Mesendoderm (in vitro differentiated cells): ENCODE data around the gene LRRC18.

Experiments
- DNase-seq: peaks from one replicate; pipeline ENCODE4 v3.0.0; 2013
- H2AK5ac ChIP-seq: 2 replicates; pipeline ENCODE4 v1.6.1; 2013; ENCODE audit warnings: low read length, inconsistent platforms
- H2BK120ac ChIP-seq: 2 replicates; pipeline ENCODE4 v1.6.1; 2013; ENCODE audit warnings: low read depth, mild to moderate bottlenecking, low read length, moderate library complexity, mixed read lengths
- H2BK15ac ChIP-seq: replicated peaks from 2 replicates; pipeline ENCODE4 v1.6.1; 2013; ENCODE audit warnings: low read depth, mild to moderate bottlenecking, moderate library complexity
- H2BK5ac ChIP-seq: 2 replicates; pipeline ENCODE4 v1.6.1; 2013; ENCODE audit warnings: low read length, inconsistent platforms
- H3K18ac ChIP-seq: 2 replicates; pipeline ENCODE4 v1.6.1; 2013; ENCODE audit warnings: mild to moderate bottlenecking, low read length, mixed read lengths
- H3K23ac ChIP-seq: one replicate; pipeline ENCODE4 v1.6.1; 2013; ENCODE audit warnings: low read length
- H3K27ac ChIP-seq: 2 replicates; pipeline ENCODE4 v1.5.1; 2013; ENCODE audit warnings: low read depth, mild to moderate bottlenecking, inconsistent platforms, low read length, moderate library complexity
- H3K27me3 ChIP-seq: 2 replicates; pipeline ENCODE4 v1.6.1; 2013; ENCODE audit warnings: low read length, control low read depth, mild to moderate bottlenecking, inconsistent platforms; ENCODE audit not compliant: insufficient read depth, poor library complexity
- H3K36me3 ChIP-seq: 2 replicates; pipeline ENCODE4 v1.6.1; 2013; ENCODE audit warnings: low read length, inconsistent platforms; ENCODE audit not compliant: control insufficient read depth, insufficient read depth
- H3K4ac ChIP-seq: one replicate; pipeline ENCODE4 v1.6.1; 2013; ENCODE audit warnings: low read depth, mild to moderate bottlenecking, low read length, moderate library complexity
- H3K4me1 ChIP-seq: 2 replicates; pipeline ENCODE4 v1.6.1; 2013; ENCODE audit warnings: low read depth, low read length, inconsistent platforms; ENCODE audit not compliant: control insufficient read depth
- H3K4me2 ChIP-seq: 2 replicates; pipeline ENCODE4 v1.6.1; 2013; ENCODE audit warnings: low read length
- H3K4me3 ChIP-seq: 2 replicates; pipeline ENCODE4 v1.5.1; 2013; ENCODE audit warnings: mild to moderate bottlenecking, low read length
- H3K56ac ChIP-seq: one replicate; pipeline ENCODE4 v1.6.1; 2013; ENCODE audit warnings: low read length
- H3K79me1 ChIP-seq: 2 replicates; pipeline ENCODE4 v1.6.1; 2013; ENCODE audit warnings: low read length, inconsistent platforms
- H3K79me2 ChIP-seq: 2 replicates; pipeline ENCODE4 v1.6.1; 2013; ENCODE audit warnings: mild to moderate bottlenecking, low read length; ENCODE audit not compliant: control insufficient read depth, insufficient read depth
- H3K9ac ChIP-seq: 2 replicates; pipeline ENCODE4 v1.6.1; 2013; ENCODE audit warnings: low read length, inconsistent platforms
- H4K5ac ChIP-seq: one replicate; pipeline ENCODE4 v1.6.1; 2013; ENCODE audit warnings: low read length
- H4K8ac ChIP-seq: one replicate; pipeline ENCODE4 v1.6.1; 2013; ENCODE audit warnings: low read depth, mild to moderate bottlenecking, control low read depth, low read length, moderate library complexity
- WGBS: extraction: QIAGEN DNeasy Blood & Tissue Kit; methylation state at CpG from one replicate; pipeline ENCODE4 v1.1.7; 2013; ENCODE audit warnings: low lambda C conversion rate, missing lambda C conversion rate; ENCODE audit not compliant: insufficient coverage; ENCODE audit errors: extremely low coverage; 5-methylcytosine and 5-hydroxymethylcytosine counted together

LRRC18 gene

DNA sequence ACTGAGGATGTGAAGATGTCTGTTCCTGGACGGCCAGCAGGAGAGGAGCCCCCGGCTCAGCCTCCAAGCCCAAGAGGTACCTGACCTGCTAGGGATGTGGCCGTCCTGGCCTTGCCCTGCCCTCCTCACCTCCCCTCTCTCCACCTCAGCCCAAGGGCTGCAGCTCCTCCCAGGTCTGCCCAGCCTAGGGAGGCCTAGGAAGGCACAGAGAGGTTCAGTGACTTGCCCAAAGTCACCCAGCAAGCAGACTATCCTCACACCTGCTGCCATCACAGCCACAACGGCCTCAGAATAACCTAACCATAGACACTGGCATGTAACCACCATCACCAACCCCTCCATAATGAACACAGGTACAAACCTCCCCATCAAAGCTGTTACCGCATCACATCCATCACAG is 38.7 kb upstream of the LRRC18 start:
- Histone ChIP-seq H4K8ac (no peak overlapping the region), H3K27ac (no peak overlapping the region), H2BK5ac (no peak overlapping the region), H3K4ac (no peak overlapping the region), H3K27me3 (no peaks in the 10 kb centered on the region), H3K18ac (no peak overlapping the region), H3K23ac (no peak overlapping the region), H3K79me2 (no peaks in the 10 kb centered on the region), H3K9ac (no peak overlapping the region), H2BK15ac (no peak overlapping the region), H3K4me2 (no peak overlapping the region), H3K4me3 (no peak overlapping the region), H2AK5ac (no peak overlapping the region), H3K56ac (no peak overlapping the region), H3K79me1 (no peaks in the 10 kb centered on the region), H4K5ac (no peak overlapping the region), H3K4me1 (no peaks in the 10 kb centered on the region), H3K36me3 (no peaks in the 10 kb centered on the region), H2BK120ac (no peak overlapping the region)
- no CpG with 5 or more reads among the region's 5 CpGs for WGBS
- no peak for DNase-seq

DNA sequence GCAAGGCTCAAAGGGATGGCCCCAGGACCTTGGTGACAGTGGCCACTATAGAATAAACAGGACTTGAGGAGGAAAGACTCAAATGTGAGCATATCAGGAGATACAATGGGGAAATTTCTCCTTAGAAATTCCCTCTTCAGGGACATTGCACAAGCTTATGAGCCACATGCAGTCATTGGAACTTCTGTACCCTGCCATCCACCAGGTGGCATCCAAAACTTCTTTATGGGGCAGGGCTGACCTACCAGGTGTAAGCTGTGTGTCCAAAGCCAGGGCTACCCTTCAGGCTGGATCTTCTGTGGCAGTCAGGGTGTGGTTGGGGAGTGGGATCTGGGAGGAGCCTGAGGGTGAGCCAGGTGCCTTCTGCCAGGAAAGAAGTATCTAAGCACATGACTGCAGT is 36.6 kb upstream of the LRRC18 start:
- no peak overlapping the region for H3K4ac ChIP-seq
- H3K56ac ChIP-seq = no peak overlapping the region
- peak; percentile 42 for DNase-seq

DNA sequence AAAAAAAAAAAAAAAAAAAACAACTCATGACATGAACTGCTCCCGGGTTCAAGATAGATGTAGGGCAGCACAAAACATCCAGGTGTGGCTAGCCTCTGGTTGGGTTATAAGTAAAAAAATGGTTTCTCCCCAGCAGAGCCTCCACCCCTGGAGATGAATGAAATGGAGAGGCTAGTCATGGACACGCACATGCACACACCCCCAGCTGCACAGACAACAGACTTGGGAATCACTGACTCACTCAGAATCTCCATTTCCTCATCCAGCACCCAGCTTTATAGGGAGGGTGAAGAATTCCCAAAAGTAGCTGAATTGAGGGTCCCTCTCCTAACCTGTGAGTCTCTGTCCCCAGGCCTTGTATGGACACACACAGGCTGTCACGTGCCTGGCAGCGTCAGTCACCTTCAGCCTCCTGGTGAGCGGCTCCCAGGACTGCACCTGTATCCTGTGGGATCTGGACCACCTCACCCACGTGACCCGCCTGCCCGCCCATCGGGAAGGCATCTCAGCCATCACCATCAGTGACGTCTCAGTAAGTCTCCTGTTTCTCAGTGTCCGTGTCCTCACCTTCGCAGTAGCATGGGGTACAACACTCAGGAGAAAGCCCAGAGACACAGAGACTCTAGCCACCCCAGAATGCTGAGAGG is 35.0 kb upstream of the LRRC18 start:
- Histone ChIP-seq H4K8ac (no peak overlapping the region), H3K27ac (no peak overlapping the region), H3K4ac (no peak overlapping the region), H3K4me1 (no peaks in the 10 kb centered on the region), H2BK15ac (no peak overlapping the region), H3K79me1 (no peaks in the 10 kb centered on the region), H2BK120ac (no peak overlapping the region), H2BK5ac (no peak overlapping the region), H3K79me2 (no peaks in the 10 kb centered on the region), H3K18ac (no peak overlapping the region), H3K4me2 (no peak overlapping the region), H3K4me3 (no peak overlapping the region), H3K27me3 (no peaks in the 10 kb centered on the region), H3K23ac (no peak overlapping the region), H3K56ac (no peak overlapping the region), H3K9ac (no peak overlapping the region), H3K36me3 (no peaks in the 10 kb centered on the region), H4K5ac (no peak overlapping the region), H2AK5ac (no peak overlapping the region)
- no peak for DNase-seq
- WGBS = no CpG with 5 or more reads among the region's 12 CpGs

More for the DNA sequence above, 36.6 kb upstream of the LRRC18 start:
- Histone ChIP-seq H3K79me1 (no peaks in the 10 kb centered on the region), H2AK5ac (no peak overlapping the region), H2BK120ac (no peak overlapping the region), H3K23ac (no peak overlapping the region), H3K4me2 (no peak overlapping the region), H4K5ac (no peak overlapping the region), H4K8ac (no peak overlapping the region), H3K36me3 (no peaks in the 10 kb centered on the region), H3K4me3 (no peak overlapping the region), H3K27ac (no peak overlapping the region), H2BK15ac (no peak overlapping the region), H3K4me1 (no peaks in the 10 kb centered on the region), H3K18ac (no peak overlapping the region), H3K9ac (no peak overlapping the region), H3K79me2 (no peaks in the 10 kb centered on the region), H3K27me3 (no peaks in the 10 kb centered on the region), H2BK5ac (no peak overlapping the region)

DNA sequence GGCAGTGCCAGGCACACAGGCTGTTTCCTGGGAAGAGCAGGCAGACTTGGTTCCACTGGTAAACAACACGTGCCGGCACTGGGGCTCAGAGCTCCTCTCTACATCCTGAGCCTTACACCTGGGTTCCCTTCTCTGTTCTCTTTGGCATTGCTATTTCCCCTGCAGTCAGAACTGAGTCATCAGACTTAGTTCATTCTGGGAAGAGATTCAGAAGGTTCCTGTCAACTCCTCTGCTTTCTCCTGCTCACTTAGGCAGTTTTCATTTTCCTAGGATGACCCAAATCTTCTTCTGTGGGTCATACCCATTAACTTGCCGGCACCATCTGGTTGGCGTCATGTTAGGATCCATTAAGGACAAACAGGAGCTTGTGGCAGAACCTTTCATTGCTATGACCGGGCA is 33.4 kb upstream of the LRRC18 start:
- Histone ChIP-seq H3K56ac (no peak overlapping the region), H3K4me3 (no peak overlapping the region), H2AK5ac (no peak overlapping the region), H2BK120ac (no peak overlapping the region), H3K18ac (no peak overlapping the region), H3K36me3 (no peaks in the 10 kb centered on the region), H4K8ac (no peak overlapping the region), H3K23ac (no peak overlapping the region), H3K4ac (no peak overlapping the region), H3K79me2 (no peaks in the 10 kb centered on the region), H3K27ac (no peak overlapping the region), H3K79me1 (no peaks in the 10 kb centered on the region), H2BK5ac (no peak overlapping the region), H3K4me1 (no peaks in the 10 kb centered on the region), H3K4me2 (no peak overlapping the region), H4K5ac (no peak overlapping the region), H2BK15ac (no peak overlapping the region), H3K9ac (no peak overlapping the region), H3K27me3 (no peaks in the 10 kb centered on the region)
- WGBS = no CpG with 5 or more reads among the region's 5 CpGs
- DNase-seq = no peak

DNA sequence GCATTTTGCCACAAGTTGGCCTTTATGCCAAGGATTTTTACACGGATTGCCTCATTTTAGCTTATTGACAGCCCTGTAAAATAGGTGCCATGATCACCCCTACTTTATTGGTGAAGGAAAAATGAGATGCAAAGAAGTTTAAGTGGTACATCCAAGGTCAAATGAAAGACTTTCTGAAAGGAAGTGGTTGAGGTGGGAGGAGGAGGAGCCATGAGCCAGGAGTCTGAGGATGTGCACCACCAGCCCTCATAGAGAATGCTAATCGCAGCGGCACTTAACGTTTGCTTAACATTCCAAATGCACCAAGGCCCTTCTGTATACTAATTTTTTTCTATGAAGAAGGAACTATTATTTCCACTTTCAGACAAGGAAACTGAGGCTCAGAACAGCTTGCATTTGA is 31.0 kb upstream of the LRRC18 start:
- Histone ChIP-seq H3K56ac (no peak overlapping the region), H3K4me1 (no peaks in the 10 kb centered on the region), H3K4me3 (no peak overlapping the region), H4K5ac (no peak overlapping the region), H2BK120ac (no peak overlapping the region), H3K27ac (no peak overlapping the region), H3K79me1 (no peaks in the 10 kb centered on the region), H2AK5ac (no peak overlapping the region), H2BK15ac (no peak overlapping the region), H3K23ac (no peak overlapping the region), H3K36me3 (no peaks in the 10 kb centered on the region), H2BK5ac (no peak overlapping the region), H3K9ac (no peak overlapping the region), H3K4me2 (no peak overlapping the region), H3K4ac (no peak overlapping the region), H3K27me3 (no peaks in the 10 kb centered on the region), H3K18ac (no peak overlapping the region), H4K8ac (no peak overlapping the region), H3K79me2 (no peaks in the 10 kb centered on the region)
- no peak for DNase-seq
- no CpG with 5 or more reads among the region's 4 CpGs for WGBS

DNA sequence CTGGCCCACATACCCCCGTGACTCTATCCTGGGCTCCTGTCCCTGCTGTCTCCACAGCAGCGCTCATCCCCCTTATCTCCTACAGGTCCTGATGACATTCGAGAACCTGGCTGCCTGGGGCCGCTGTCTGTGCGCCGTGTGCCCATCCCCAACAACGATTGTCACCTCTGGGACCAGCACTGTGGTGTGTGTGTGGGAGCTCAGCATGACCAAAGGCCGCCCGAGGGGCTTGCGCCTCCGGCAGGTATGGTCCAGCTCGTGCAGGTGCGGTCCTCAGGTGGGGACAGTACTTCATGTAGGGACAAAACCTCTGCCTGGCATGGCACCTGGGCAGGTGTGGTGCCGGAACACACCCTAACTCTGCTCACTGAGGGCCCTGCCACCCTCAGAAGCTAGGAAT is 30.4 kb upstream of the LRRC18 start:
- Histone ChIP-seq H2BK15ac (no peak overlapping the region), H2BK5ac (no peak overlapping the region), H3K4me1 (no peaks in the 10 kb centered on the region)

More for the DNA sequence above, 30.4 kb upstream of the LRRC18 start:
- no peak overlapping the region for H4K5ac ChIP-seq
- H3K4me2 ChIP-seq = no peak overlapping the region
- no peak for DNase-seq
- H2AK5ac ChIP-seq = no peak overlapping the region
- H3K56ac ChIP-seq = no peak overlapping the region
- H3K27ac ChIP-seq = no peak overlapping the region
- no peaks in the 10 kb centered on the region for H3K36me3 ChIP-seq
- no peak overlapping the region for H3K9ac ChIP-seq
- H4K8ac ChIP-seq = no peak overlapping the region
- no peak overlapping the region for H3K4ac ChIP-seq
- H3K79me1 ChIP-seq = no peaks in the 10 kb centered on the region
- no peak overlapping the region for H2BK120ac ChIP-seq
- H3K79me2 ChIP-seq = no peaks in the 10 kb centered on the region
- no peak overlapping the region for H3K23ac ChIP-seq
- no peak overlapping the region for H3K18ac ChIP-seq
- no peaks in the 10 kb centered on the region for H3K27me3 ChIP-seq
- no CpG with 5 or more reads among the region's 14 CpGs for WGBS
- no peak overlapping the region for H3K4me3 ChIP-seq
